IPS-NIHi7 (cell line): Measurements from ENCODE around the gene HVCN1.
"Not testable (repeated sequence)": the region's sequence is repeated elsewhere in the genome, so short reads cannot be mapped to it uniquely, and the experiment has no call there.

ENCODE experiments used
- DNase-seq: peaks from one replicate; pipeline ENCODE4 v3.0.0; 2012; ENCODE audit warnings: mixed read lengths; ENCODE audit errors: extremely low spot score

The HVCN1 gene

DNA sequence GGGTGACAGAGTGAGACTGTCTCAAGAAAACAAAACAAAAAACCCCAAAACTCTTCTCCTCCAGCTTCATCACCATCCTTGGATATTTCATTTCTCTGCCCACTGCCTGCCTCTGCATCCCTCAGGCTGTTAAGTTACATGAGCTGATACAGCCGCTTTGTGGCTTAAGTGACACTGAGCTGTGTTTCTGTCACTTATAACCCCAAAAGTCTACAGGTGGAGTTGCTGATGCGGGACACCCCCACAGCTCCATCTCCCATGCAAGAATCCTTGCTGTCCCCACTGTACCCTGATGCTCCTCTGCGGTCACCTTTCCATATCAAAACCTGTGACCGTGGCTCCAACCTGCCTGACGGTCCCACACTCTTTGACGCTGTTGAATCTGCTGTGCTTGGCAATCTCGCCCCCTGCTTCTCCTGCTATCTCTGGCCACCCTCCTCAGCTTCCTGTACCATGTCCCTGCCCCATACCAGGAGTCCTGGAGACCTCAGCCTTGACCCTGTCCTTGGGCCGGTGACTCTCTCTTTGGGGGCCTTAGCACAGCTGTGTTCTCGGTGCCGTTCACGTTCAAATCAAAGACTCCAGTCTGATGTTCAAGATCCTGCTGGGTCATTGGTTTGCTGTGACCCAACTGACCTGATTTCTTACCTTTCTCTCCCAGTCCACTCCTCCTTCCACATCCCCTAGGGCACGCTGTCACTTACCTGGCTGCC lies 20.3 kb downstream of the HVCN1 start:
- no peak for DNase-seq

DNA sequence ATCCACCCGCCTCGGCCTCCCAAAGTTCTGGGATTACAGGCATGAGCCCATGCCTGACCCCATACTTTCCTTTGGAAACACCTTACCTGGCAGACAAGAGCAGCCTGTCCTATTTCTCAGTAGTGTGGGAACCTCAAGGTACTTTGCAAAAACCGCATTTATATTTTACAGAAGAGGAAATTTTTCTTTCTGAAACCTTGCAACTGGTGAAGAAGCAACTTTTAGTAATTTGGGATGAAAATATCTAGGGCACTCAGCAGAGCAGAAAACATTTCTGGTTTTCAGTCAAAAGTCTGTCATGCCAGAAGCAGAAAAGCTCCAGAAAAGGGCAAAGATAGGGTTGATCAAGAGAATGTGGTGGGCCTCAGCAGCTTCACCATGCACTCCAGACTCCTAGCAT lies 21.2 kb downstream of the HVCN1 start:
- DNase-seq: no peak

DNA sequence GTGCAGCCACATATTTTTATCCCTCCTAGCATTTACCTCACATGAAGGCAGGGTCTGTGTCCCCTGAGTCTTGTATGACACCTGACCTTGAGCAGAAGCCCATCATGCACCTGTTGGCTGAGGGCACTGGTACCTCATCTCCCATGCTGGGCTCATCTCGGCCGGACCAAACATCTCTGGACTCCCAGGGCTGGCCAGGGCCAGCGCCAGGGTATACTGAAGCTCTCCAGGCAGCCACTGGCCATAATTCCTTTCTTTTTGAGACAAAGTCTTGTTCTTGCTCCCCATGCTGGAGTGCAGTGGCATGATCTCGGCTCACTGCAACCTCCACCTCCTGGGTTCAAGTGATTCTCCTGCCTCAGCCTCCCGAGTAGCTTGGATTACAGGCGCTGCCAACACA lies 22.0 kb downstream of the HVCN1 start:
- DNase-seq: no peak

DNA sequence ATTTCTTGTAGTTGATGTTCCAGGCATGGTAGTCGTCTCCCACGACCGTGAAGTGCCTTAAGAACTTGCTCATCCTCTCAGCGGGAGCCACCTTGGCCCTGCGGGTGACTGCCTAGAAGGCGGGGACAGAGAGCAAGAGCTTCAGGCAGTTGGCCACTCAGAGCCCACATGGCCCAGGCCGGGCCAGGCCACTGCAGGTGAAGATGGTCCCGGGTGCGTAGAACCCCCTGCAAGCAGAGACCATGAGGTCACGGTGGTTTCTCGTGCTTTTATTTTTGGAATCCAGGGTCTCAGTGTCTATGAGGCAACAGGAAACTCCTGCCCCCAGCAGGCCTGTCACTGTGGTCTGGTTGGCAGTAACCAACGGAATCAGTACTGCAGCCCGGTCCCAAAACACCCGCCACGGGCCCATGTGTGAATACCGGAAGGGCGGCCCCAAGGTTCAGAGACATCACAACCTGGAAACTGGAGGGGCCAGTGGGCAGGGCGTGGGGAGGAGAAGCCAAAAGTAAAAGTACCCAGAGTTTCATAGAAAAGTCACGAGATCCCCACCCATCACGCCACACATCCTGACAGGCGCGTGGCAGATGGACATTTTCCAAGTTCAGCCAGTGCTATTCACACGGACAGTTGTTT lies 27.5 kb downstream of the HVCN1 start:
- DNase-seq: no peak

DNA sequence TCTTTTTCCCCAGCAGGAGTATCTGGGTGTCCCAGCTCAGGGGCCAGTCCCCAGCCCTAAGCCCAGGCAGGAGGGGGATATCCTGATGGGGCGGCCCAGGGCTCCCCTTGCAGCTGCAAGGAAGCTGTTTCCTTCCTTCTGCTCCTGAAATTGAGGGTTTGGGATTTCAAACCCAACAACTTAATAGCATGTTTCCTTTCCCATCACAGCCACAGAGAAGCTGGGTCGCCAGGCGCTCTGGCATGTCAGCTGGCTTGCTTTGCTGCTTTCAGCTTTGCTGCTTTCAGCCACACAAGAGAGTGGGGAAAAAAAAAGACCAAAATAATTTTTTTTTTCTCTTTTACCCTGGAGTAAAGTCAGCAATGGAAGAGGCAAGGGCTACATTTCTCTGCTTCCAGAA lies 30.0 kb downstream of the HVCN1 start:
- DNase-seq: no peak

DNA sequence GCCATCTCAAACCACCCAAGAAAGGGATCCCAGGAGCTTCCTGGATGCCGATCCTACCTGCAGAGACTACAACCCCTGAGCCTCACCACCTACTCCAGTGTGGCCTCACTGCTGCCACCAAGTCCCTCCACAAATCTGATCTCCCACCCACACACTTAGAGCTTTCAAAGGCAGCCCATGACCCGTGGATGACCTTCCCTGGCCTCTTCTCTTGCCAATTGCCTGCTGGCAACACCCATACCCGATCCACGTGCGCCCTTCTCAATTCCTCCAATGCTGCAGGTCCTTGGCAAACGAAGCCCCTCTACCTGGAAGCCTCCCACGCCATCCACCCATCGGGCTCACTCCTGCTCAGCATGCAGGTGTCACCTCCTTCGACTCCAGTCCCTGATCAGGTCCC lies 30.7 kb downstream of the HVCN1 start:
- no peak for DNase-seq

DNA sequence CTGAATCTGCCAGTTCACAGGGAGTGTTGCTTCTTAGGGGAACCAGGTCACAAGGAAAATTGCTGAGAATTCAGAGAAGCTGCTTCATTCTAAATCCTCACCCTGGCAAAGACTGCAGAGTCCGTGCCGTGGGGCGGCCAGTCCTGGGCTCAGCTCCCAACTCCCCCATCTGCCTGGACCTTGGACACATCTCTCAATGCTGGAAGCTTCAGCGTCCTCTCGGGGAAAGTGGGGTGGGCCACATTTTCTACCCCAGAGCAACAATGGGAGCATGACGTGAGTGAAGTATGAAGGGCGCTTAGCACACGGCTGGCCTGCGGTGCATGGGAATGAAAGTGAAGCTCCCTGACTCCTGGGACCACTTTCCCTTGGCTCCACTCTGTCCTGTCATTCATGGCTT lies 31.2 kb downstream of the HVCN1 start:
- no peak for DNase-seq

DNA sequence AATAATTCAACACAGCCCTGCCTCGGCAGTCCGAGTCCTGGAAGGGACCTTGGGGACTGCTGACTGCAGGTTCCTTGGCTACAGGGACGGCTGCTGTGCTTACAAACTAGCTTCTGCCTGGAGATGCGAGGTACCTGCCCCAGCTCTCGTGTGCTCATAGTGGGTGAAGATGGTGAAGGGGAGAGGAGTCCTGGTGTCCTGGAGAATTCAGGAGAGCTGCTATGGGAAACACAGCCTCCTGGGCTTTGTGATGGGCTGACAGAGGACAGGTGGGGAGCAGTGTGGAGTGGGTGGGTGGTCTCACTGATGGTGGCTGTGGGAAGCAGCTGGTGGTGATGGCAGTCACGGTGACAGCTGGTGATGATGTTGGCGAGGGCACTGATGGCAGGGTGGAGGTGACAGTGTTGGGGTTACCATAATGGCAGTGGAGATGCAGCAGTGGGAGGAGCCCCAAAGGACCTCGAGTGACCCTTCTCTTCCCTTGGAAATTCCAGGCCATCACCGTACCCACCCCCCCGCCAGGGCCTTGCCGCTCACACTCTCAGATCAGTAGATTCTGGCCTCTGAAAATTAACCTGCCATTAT lies 32.8 kb downstream of the HVCN1 start:
- DNase-seq: no peak

DNA sequence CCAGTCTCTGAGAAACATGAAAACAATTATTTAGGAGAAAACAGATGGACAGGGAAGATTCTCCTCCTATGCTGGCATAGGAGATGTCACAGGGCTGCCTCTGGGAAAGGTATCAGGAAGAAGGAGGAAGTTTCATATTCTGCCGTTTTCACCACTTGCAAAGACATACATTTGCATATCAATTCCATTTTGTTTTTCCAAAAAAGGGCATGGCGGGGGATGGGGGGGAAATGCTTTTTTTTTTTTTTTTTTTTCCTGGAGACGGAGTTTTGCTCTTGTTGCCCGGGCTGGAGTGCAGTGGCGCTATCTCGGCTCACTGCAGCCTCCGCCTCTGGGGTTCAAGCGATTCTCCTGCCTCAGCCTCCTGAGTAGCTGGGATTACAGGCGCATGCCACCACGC lies 34.7 kb downstream of the HVCN1 start:
- DNase-seq: not testable (repeated sequence)

DNA sequence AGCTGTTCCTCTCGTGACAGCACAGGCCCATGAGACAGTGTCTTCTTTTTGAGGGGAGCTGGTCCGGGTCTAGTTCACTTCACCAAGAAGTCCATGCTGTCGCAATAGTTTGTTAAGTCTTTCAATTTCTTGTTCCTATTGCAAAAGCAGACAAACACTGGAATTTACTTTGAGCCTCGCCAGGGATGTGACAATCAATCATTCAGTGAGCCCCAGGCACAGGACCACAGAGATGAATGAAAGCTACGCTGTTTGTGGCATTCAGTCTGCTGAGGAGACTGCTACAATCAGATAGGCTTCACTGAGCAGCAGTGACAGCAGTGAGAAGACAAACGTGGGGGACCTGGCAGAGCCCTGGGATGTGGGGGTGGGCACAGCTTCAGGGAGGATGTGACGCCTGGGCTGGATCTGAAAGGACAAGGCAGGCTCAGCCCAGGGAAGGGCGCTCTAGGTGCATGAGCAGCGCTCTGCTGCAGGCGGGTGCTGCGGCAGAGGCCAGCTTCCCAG lies 39.5 kb downstream of the HVCN1 start:
- DNase-seq: no peak

DNA sequence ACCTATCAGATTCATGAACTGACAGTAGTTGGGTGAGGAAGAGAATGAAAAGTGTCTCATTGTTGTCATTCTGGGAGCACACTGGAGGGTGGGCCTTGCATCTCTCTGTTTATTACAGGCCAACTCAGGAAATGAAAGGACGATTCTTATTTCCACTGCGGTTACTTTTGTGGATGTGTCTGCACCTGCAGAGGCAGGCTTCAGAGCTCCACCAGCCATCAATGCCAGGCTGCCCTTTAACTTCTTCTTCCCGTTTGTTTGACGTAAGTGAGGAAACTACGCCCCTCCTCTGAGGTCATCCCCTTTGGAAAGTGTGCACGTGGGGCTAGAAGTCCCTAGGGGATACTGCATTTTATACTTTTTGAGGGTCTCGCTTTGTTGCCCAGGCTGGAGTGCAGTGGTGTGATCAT lies 41.3 kb downstream of the HVCN1 start:
- no peak for DNase-seq

DNA sequence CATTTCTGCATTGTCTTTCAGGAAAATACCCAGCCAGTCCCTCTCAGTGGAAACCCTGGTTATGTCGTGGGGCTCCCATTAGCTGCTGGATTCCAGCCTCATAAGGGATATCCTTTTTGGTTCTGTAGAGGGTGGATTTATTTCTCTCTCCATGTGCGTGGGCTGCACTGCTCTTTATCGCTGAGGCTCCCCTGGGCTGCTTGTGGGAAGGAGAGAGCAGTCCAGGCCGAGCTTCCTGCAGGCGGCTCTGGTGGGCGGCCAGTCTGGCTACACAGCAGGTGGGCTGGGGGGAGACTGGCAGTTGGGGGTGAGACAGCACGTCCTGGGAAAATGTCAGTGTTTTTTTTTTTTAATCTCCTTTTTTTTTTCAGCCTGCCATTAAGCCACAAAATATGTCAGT lies 47.4 kb downstream of the HVCN1 start:
- DNase-seq: peak; percentile 37

DNA sequence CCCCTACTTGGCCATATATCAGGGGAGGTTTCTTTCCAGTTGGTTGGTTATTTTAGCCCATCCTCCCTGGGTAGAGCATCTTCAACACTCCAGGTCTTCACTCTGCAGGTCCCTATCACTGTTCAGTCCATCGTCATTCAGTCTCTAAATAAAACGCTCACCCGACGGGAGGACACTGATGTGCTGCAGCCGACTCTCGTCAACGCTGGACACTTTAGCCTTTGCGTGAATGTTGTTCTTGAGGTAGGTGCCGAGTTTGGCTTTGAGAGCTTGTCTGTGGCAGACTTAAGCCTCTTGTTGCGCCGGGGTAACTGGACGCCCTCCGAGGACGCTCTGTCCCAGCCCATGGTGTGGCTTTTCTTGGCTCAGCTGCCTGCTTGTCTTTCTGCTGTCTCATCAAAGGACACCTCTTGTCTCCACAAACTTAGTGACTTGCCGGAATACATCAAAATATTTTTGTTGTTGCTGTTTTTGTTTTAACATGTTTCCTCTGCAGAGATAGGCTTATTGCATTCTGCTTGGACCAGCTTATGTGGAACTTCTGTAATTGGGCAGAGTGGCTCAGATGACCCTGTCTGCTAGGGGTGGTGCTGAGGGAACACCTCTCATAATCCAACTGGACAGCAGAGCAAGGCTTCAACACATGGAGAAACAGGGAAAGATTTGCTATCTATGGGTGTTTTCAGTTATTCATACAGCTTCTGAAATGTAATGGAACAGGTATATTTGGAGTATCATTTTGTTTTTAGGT lies 48.5 kb downstream of the HVCN1 start:
- no peak for DNase-seq

DNA sequence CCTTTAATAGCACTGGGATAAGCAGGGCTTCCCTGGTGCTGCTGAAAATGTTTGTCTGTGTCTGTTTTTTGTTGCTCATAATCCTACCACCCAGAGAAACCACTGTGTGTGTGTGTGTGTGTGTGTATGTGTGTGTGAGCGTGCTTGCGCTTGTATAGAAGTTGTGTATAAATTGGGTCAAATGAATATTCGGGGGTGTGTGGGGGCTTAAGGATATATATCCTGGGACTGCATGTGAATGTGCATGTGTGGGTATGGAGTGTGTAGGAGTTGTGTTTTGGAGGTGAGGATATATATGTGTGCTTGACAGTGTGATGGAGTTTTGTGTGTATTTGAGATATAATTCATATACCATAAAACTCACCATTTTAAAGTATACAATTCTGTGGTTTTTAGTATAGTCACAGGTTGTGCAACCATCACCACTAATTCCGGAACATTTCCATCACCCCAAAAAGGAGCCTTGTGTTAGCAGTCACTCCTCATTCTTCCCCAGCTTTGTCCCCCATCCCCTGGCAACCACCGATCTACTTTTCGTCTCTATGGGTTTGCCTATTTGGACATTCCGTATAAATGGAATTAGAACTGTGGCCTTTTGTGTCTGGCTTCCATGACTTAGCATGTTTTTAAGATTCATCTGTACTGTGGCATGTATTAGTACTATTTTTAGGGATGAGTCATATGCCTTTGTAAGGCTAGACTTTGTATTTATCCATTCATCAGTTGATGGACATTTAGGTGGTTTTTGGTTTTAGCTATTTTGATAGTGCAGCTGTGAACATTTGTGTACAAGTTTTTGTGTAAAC lies 49.4 kb downstream of the HVCN1 start:
- DNase-seq: no peak

DNA sequence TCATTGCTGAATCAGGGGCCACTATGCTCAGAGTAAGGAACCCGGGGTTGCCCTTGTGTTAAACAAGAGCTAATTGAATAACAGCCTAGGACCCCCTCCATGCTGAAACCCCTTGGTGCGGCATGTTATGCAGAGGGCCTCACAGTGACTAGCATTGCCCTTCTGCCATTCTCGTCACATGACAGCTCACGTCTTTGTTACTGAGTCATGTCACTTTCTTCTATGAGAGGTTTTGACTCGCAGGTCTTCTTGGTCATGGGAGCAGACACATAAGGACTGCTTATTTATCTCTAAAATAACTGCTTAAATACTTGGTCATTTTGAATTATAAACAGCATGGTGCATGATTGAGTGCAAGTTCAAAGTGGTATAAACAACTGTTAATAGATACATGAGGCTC lies 50.1 kb downstream of the HVCN1 start:
- no peak for DNase-seq

DNA sequence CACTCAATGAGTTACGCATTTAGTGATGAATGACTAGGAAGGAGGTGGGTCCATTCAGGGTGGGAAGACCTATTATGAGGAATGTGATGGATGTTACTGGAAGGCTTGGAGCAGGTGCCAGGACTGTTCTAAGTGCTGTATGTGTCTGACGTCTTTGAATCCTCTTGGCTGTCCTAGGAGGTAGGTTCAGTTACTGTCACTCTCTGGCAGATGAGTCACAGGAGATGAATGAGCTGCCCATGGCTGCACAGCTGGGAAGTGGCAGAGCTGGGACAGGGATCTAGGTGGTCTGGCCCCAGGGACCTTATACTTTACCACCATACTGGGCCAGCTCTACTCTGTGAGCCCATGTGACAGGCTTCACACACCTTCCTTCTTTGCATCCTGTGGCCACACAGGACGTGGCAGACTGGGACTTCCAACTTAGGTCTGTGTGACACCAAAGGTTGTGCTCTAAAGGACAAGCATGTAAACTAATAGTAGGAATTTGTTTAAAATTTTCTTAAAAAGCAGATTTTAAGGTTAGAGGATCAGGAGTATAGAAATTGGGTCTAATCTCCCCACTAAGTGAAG lies 51.0 kb downstream of the HVCN1 start:
- no peak for DNase-seq

DNA sequence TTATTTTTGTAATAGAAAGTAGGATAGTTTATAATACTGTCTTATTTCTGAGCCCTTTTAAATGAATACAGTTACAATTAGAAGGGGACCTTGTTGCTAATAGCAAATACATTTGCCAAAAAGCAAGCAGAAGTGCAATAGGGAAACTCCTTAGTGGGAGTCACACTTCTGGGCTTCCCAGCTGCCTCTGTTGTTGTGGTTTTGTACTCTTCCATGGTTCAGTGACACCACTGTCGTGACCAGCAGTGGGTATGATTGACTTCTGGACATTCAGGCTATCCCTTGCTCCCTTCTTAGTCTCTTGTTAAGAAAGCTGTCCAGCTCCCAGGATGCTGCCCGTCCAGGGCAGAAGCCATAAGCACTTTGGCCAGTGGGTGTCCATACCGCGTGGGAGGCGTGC lies 52.4 kb downstream of the HVCN1 start:
- DNase-seq: no peak

DNA sequence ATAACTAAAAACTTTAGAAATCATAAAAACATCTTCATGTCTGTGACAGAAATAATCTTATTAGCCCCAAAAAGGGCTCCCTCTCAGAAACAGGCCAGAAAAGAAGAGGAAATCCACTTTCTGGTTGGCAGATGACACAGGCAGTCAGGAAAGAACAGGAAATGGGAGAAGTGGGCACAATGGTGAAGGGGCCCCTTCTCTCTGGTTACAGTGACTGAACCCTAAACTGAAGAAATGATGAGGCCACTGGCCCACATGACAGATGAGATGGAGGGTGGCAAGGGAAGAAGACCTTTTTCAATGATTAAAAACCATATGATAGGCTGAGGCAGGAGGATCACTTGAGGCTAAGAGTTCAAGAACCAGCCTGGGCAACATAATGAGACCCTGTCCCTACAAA lies 53.9 kb downstream of the HVCN1 start:
- no peak for DNase-seq

DNA sequence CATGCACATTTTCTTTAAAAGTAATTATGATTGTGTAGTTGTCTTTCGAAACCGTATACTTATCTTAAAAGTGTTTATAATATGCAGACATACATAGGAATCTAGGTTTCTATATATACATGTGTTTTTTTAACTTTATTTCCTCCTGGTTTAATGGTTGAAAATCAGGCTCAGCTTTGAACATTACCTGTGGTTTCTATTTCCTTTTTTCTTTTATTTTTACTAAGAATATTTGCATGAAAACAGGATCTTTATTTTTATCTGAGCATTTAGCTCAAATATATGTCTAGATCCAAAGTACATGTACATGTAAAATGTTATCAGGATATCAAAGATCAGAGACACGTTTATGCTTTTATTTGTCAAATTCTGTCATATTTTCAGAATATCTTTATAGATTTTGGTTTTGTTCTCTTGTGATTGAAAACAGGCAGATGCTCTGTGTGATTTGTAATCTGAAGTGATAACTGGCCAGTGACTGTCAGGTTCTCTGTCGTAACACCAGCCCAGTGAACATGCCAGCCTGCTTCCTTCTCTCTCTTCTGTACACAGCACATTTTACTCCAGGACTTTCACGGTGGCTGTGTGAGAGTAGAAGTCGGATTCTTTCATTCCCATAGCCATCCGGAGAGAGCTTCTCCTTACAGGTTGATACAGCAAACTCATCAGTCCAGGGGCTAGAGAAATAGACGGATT lies 61.3 kb downstream of the HVCN1 start:
- no peak for DNase-seq

DNA sequence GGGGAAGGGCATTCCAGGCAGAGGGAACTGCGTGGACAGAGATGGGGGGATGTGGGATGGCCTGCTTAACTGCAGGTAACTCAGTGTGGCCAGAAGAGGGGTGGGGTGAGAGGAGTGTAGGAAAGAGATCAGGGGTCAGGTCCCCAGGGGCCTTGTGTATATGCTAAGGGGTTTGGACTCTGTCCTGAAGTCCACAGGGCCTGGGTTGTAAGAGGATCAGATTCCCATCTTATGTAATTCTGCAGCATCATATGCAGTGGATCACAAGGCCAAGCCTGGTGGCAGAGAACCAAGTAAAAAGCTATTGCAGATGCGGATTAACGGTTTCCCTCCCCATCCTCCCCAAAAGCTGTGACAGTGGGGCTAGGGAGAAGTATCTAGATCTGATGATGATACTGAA lies 66.3 kb downstream of the HVCN1 start:
- no peak for DNase-seq

DNA sequence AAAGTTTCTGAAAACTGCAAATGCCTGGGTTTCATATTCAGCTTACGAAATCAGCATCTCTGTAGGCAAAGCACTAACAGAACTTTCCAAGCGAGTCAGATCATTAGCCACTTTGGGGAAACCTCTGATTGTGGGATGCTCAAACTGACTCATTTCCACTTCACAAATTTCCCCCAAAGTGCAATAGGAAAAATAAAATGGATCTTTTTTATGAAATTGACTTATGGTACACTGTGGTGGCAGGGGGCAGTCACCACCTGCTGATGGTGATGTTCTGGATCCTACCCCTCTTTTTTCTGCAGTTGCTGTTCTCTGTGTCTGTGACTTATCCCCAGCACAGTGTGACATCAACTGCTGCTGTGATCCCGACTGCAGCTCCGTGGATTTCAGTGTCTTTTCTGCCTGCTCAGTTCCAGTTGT lies 69.4 kb downstream of the HVCN1 start:
- DNase-seq: no peak
